ENCODE measurements around the gene WNT2B.
"Not testable (repeated sequence)": the region's sequence is repeated elsewhere in the genome, so short reads cannot be mapped to it uniquely, and the experiment has no call there.

The WNT2B gene

DNA sequence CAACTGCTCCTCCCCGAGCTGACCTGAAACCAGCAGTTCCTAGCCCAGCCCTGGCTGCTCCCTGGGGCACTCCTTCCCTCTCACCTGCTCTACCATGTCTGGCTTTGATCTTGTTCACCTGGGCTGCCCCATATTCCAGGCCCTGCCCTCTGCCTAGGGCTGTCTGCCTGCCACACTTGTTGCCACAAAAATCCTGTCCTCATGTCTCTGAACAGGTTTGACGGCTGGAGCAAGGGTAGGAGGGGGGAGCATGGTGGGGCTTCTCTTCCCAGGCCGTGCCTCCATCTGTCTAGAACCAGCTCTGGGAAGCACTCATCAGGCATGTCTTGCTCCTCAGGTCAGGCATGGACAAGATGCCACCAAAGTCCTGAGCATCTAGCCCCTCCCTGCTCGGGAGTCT is 44.3 kb upstream of the WNT2B start:
- Histone ChIP-seq H3K18ac (ENCODE audit: low read length) (no peak overlapping the region), H2BK5ac (ENCODE audit: low read length) (no peak overlapping the region), H3K4me3 (ENCODE audit: low read length in 2 of 2) (no peak overlapping the region), H4K91ac (ENCODE audit: low read depth, low read length, poor library complexity) (no peak overlapping the region), H2AK5ac (ENCODE audit: low read depth, low read length) (no peak overlapping the region), H3K9me3 (replicated peaks in 1 of 2; ENCODE audit: control insufficient read depth in 2 of 2, insufficient read depth in 1 of 2, low read depth in 1 of 2, low read length in 2 of 2) (no peaks in the 10 kb centered on the region), H3K27ac (replicated peaks; ENCODE audit: low read length) (no peak overlapping the region), H2AFZ (ENCODE audit: low read length) (no peak overlapping the region), H3K27me3 (ENCODE audit: control insufficient read depth in 3 of 3, insufficient read depth in 3 of 3, low read depth in 1 of 3, low read length in 3 of 3) (no peaks in the 10 kb centered on the region), H2BK120ac (ENCODE audit: low read depth, low read length) (no peak overlapping the region), H2BK12ac (ENCODE audit: low read length) (no peak overlapping the region), H2BK15ac (ENCODE audit: low read length) (no peak overlapping the region), H4K8ac (ENCODE audit: low read depth, low read length) (no peak overlapping the region), H3K4me2 (ENCODE audit: insufficient read depth, low read length, poor library complexity, severe bottlenecking) (no peak overlapping the region), H3K79me1 (ENCODE audit: low read depth, low read length) (no peaks in the 10 kb centered on the region), H3K4ac (ENCODE audit: low read length) (no peak overlapping the region), H3K4me1 (ENCODE audit: control insufficient read depth in 2 of 2, insufficient read depth in 1 of 2, low read depth in 1 of 2, low read length in 2 of 2) (peaks cover 6 to 7% of the 10 kb centered on the region in 2 donors), H3K9ac (ENCODE audit: low read depth, low read length, poor library complexity) (no peak overlapping the region), H3K23ac (ENCODE audit: low read depth, low read length, poor library complexity) (no peak overlapping the region), H3K36me3 (replicated peaks in 1 of 2; ENCODE audit: control insufficient read depth in 2 of 2, insufficient read depth in 2 of 2, low read length in 2 of 2) (peaks cover 0 to 13% of the 10 kb centered on the region in 2 donors), H3K14ac (ENCODE audit: low read length) (no peak overlapping the region)
- DNase-seq (ENCODE audit: low spot score), result no peak
- WGBS, 2 donors (ENCODE audit: extremely low coverage in 2 of 2, insufficient read length in 2 of 2, insufficient replicate concordance in 1 of 2), result no CpG with 5 or more reads among the region's 4 CpGs

DNA sequence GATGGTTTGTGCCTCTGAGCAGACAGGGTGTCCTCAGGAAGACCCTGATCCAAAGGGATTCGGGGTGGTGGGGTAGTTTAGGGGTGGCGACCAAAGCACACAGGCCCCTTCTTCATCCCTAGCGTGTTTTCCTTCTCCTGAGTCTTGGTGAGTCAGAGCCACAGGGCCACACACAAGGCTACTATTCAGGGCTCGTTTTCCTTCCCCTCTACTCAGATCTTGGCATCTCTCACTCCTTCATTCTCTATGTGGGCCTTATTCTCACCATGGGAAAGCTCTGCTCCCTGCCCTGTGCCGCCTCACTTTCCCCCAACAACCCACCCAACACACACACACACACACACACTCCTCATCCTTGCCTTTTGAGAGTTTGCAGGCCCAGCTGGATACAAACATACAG is 43.6 kb upstream of the WNT2B start:
- Histone ChIP-seq H2BK5ac (ENCODE audit: low read length) (no peak overlapping the region), H3K9me3 (replicated peaks in 1 of 2; ENCODE audit: control insufficient read depth in 2 of 2, insufficient read depth in 1 of 2, low read depth in 1 of 2, low read length in 2 of 2) (no peaks in the 10 kb centered on the region), H4K91ac (ENCODE audit: low read depth, low read length, poor library complexity) (peak overlapping the region; percentile 24), H3K14ac (ENCODE audit: low read length) (no peak overlapping the region), H3K27ac (replicated peaks; ENCODE audit: low read length) (no peak overlapping the region), H3K79me1 (ENCODE audit: low read depth, low read length) (no peaks in the 10 kb centered on the region), H2BK15ac (ENCODE audit: low read length) (no peak overlapping the region), H3K4me2 (ENCODE audit: insufficient read depth, low read length, poor library complexity, severe bottlenecking) (no peak overlapping the region), H2BK120ac (ENCODE audit: low read depth, low read length) (no peak overlapping the region), H3K4me1 (ENCODE audit: control insufficient read depth in 2 of 2, insufficient read depth in 1 of 2, low read depth in 1 of 2, low read length in 2 of 2) (peaks cover 6 to 7% of the 10 kb centered on the region in 2 donors), H2AFZ (ENCODE audit: low read length) (no peak overlapping the region), H3K27me3 (ENCODE audit: control insufficient read depth in 3 of 3, insufficient read depth in 3 of 3, low read depth in 1 of 3, low read length in 3 of 3) (no peaks in the 10 kb centered on the region), H3K9ac (ENCODE audit: low read depth, low read length, poor library complexity) (no peak overlapping the region), H3K23ac (ENCODE audit: low read depth, low read length, poor library complexity) (no peak overlapping the region), H2BK12ac (ENCODE audit: low read length) (no peak overlapping the region), H2AK5ac (ENCODE audit: low read depth, low read length) (no peak overlapping the region), H3K36me3 (replicated peaks in 1 of 2; ENCODE audit: control insufficient read depth in 2 of 2, insufficient read depth in 2 of 2, low read length in 2 of 2) (peaks cover 0 to 11% of the 10 kb centered on the region in 2 donors), H4K8ac (ENCODE audit: low read depth, low read length) (no peak overlapping the region), H3K4me3 (ENCODE audit: low read length in 2 of 2) (no peak overlapping the region), H3K4ac (ENCODE audit: low read length) (no peak overlapping the region), H3K18ac (ENCODE audit: low read length) (no peak overlapping the region)
- no CpG with 5 or more reads among the region's 5 CpGs for WGBS, 2 donors (ENCODE audit: extremely low coverage in 2 of 2, insufficient read length in 2 of 2, insufficient replicate concordance in 1 of 2)
- DNase-seq (ENCODE audit: low spot score), result no peak

DNA sequence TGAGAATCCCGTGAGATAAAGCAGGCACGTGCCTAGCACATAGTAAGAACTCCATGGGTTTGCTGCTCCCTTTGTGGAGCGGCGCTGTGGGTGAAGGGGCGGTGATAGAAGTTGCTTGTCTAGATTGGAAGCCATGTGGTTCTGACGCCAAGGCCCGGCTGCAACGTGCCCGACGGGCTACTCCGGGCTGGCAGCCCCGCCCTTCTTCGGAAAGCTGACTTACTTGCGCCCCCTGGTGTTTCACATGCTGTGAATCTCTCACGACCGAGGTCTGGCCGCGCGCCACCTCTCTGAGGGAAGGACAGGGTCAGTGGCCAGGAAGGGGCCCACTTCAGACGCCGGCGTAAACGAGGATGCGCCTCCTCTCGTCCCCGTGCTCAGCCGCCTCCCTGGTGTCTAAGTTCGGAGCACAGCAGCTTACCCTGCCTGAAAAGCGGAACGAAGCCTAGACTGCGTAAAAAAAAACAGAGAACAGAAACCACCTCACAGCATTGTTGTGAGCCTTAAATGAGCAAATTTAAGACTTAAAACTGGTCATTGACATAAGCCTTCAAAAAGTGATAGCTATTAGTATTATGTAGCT is 42.6 kb upstream of the WNT2B start:
- DNase-seq (ENCODE audit: low spot score), result peak; percentile 84
- Histone ChIP-seq H3K4me3 (ENCODE audit: low read length in 2 of 2) (peak overlapping the region; percentile 3 to 21), H3K27ac (replicated peaks; ENCODE audit: low read length) (no peak overlapping the region)

DNA sequence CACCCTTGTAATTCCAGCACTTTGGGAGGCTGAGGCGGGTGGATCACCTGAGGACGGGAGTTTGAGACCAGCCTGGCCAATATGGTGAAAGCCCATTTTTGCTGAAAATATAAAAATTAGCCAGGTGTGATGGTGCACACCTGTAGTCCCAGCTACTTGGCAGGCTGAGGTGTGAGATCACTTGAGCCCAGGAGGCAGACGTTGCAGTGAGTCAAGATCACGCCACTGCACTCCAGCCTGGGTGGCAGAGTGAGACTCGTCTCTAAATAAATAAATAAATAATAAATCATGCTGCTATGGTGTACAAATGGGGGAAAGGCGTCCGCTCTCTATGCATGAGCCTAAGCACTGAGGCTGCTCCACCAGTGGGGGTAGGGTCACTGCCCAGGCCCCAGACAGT is 38.4 kb upstream of the WNT2B start:
- peak overlapping the region; percentile 17 for H3K23ac ChIP-seq (ENCODE audit: low read depth, low read length, poor library complexity)
- not testable (repeated sequence) for H2BK120ac ChIP-seq (ENCODE audit: low read depth, low read length); H3K4me3 ChIP-seq (ENCODE audit: low read length in 2 of 2); H4K91ac ChIP-seq (ENCODE audit: low read depth, low read length, poor library complexity); H3K36me3 ChIP-seq (replicated peaks in 1 of 2; ENCODE audit: control insufficient read depth in 2 of 2, insufficient read depth in 2 of 2, low read length in 2 of 2); H3K27ac ChIP-seq (replicated peaks; ENCODE audit: low read length); H3K4me2 ChIP-seq (ENCODE audit: insufficient read depth, low read length, poor library complexity, severe bottlenecking); H3K27me3 ChIP-seq (ENCODE audit: control insufficient read depth in 3 of 3, insufficient read depth in 3 of 3, low read depth in 1 of 3, low read length in 3 of 3); H3K18ac ChIP-seq (ENCODE audit: low read length); H4K8ac ChIP-seq (ENCODE audit: low read depth, low read length); H3K14ac ChIP-seq (ENCODE audit: low read length); H2BK15ac ChIP-seq (ENCODE audit: low read length); H3K4me1 ChIP-seq (ENCODE audit: control insufficient read depth in 2 of 2, insufficient read depth in 1 of 2, low read depth in 1 of 2, low read length in 2 of 2); H3K4ac ChIP-seq (ENCODE audit: low read length); H2AFZ ChIP-seq (ENCODE audit: low read length); H3K79me1 ChIP-seq (ENCODE audit: low read depth, low read length); H2AK5ac ChIP-seq (ENCODE audit: low read depth, low read length); H3K9ac ChIP-seq (ENCODE audit: low read depth, low read length, poor library complexity); H2BK12ac ChIP-seq (ENCODE audit: low read length); H3K9me3 ChIP-seq (replicated peaks in 1 of 2; ENCODE audit: control insufficient read depth in 2 of 2, insufficient read depth in 1 of 2, low read depth in 1 of 2, low read length in 2 of 2); DNase-seq (ENCODE audit: low spot score); H2BK5ac ChIP-seq (ENCODE audit: low read length)
- no CpG with 5 or more reads among the region's 7 CpGs for WGBS, 2 donors (ENCODE audit: extremely low coverage in 2 of 2, insufficient read length in 2 of 2, insufficient replicate concordance in 1 of 2)

More for the DNA sequence above, 42.6 kb upstream of the WNT2B start:
- H2BK15ac ChIP-seq (ENCODE audit: low read length), result no peak overlapping the region
- H2AK5ac ChIP-seq (ENCODE audit: low read depth, low read length), result no peak overlapping the region
- no peaks in the 10 kb centered on the region for H3K9me3 ChIP-seq (replicated peaks in 1 of 2; ENCODE audit: control insufficient read depth in 2 of 2, insufficient read depth in 1 of 2, low read depth in 1 of 2, low read length in 2 of 2)
- H2AFZ ChIP-seq (ENCODE audit: low read length), result peak overlapping the region; percentile 90
- no peak overlapping the region for H2BK5ac ChIP-seq (ENCODE audit: low read length)
- no peak overlapping the region for H3K9ac ChIP-seq (ENCODE audit: low read depth, low read length, poor library complexity)
- H3K14ac ChIP-seq (ENCODE audit: low read length), result no peak overlapping the region
- WGBS, 2 donors (ENCODE audit: extremely low coverage in 2 of 2, insufficient read length in 2 of 2, insufficient replicate concordance in 1 of 2), result no CpG with 5 or more reads among the region's 31 CpGs
- H3K79me1 ChIP-seq (ENCODE audit: low read depth, low read length), result no peaks in the 10 kb centered on the region
- H2BK12ac ChIP-seq (ENCODE audit: low read length), result no peak overlapping the region
- no peak overlapping the region for H3K4ac ChIP-seq (ENCODE audit: low read length)
- H2BK120ac ChIP-seq (ENCODE audit: low read depth, low read length), result no peak overlapping the region
- H3K18ac ChIP-seq (ENCODE audit: low read length), result no peak overlapping the region
- H4K91ac ChIP-seq (ENCODE audit: low read depth, low read length, poor library complexity), result no peak overlapping the region
- no peaks in the 10 kb centered on the region for H3K27me3 ChIP-seq (ENCODE audit: control insufficient read depth in 3 of 3, insufficient read depth in 3 of 3, low read depth in 1 of 3, low read length in 3 of 3)
- no peak overlapping the region for H3K23ac ChIP-seq (ENCODE audit: low read depth, low read length, poor library complexity)
- no peak overlapping the region for H4K8ac ChIP-seq (ENCODE audit: low read depth, low read length)
- H3K36me3 ChIP-seq (replicated peaks in 1 of 2; ENCODE audit: control insufficient read depth in 2 of 2, insufficient read depth in 2 of 2, low read length in 2 of 2), result peaks cover 0 to 7% of the 10 kb centered on the region in 2 donors
- peak overlapping the region; percentile 30 for H3K4me2 ChIP-seq (ENCODE audit: insufficient read depth, low read length, poor library complexity, severe bottlenecking)
- H3K4me1 ChIP-seq (ENCODE audit: control insufficient read depth in 2 of 2, insufficient read depth in 1 of 2, low read depth in 1 of 2, low read length in 2 of 2), result peaks cover 6 to 7% of the 10 kb centered on the region in 2 donors

Measured in neuronal stem cell (in vitro differentiated cells).